ENCODE results near the gene CASP2. TPM values are rescaled to one million over a fixed set of nuclear protein-coding genes. Genes with fewer than 3 reads are reported as not detected.
A peak's percentile ranks its signal among the peaks of the same experiment; 100 is the strongest.

Gene CASP2
- total RNA-seq, 2 experiments from 2014 or later: 117 to 129 TPM

DNA sequence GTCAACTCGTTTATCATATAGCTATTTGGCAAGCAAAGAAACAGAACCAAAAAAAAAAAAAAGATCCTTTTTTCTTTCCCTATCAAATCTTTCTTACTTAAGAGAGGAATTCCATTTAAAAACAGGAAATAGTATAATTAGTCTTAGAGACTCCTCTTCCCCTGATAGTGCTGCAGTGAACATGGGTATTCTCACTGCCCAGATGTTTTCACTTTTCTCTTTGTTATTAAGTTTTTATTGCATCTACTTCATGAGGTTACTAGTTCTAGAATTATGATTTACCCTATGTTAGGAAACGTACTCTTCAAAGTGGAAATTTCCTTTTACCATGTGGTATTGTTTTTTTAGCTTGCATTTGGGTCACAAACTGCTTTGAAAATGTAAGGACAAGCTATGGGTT, 8.5 kb downstream of the CASP2 start:
- peaks cover 61% of the 10 kb centered on the region for H3K4me1 Mint-ChIP-seq (ENCODE audit: low read depth)

DNA sequence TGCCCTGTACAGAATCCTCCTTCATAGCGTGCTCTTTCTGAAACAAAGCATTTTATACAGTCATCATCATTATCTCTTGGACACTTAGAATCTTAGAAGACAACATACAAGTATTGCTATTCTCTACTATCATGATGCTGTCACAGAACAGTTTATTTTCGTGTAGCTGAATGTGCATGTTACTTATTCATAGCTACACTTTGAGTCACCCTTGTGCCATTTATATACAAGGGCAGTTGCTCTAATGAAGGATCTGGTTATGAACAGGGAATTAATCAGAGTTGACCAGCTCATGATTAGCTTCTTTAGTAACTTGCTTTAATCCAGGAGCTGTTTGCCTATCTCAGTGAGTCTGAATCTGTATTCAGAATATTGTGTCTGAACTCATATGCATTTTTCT, 11.2 kb downstream of the CASP2 start:
- Mint-ChIP-seq H3K4me1 (ENCODE audit: low read depth) (peaks cover 50% of the 10 kb centered on the region), H3K27me3 (no peaks in the 10 kb centered on the region), H3K4me3 (no peak overlapping the region), H3K36me3 (peaks cover 84% of the 10 kb centered on the region), H3K27ac (no peak overlapping the region), H3K9me3 (no peaks in the 10 kb centered on the region)
- no peak for DNase-seq
- ChIA-PET POLR2A (interaction anchor here (0.9 to 2.4 kb wide), 6 partner anchors 9 to 41 kb away, joined by 3 to 7 read pairs (median 6); partner anchors contain the start of genes CASP2 and GSTK1), CTCF (interaction anchor here (0.8 to 9.6 kb wide), 26 partner anchors 9 to 829 kb away, joined by 3 to 123 read pairs (median 5); partner anchors contain the start of genes CASP2, CLCN1, GSTK1 and TAS2R40)
- intact Hi-C loops (cut with micrococcal nuclease): no loop called here

More for the DNA sequence above, 8.5 kb downstream of the CASP2 start:
- Mint-ChIP-seq H3K27ac (no peak overlapping the region), H3K36me3 (peaks cover 84% of the 10 kb centered on the region), H3K27me3 (no peaks in the 10 kb centered on the region), H3K9me3 (no peaks in the 10 kb centered on the region), H3K4me3 (no peak overlapping the region)
- ChIA-PET POLR2A (interaction anchor here (1.8 kb wide), 1 partner anchor 52 kb away, joined by 4 read pairs; no protein-coding TSS in a partner anchor), CTCF (interaction anchor here (0.9 to 9.6 kb wide), 7 partner anchors 9 to 83 kb away, joined by 3 to 123 read pairs (median 3); no protein-coding TSS in a partner anchor)
- no peak for DNase-seq
- intact Hi-C loops (cut with micrococcal nuclease): no loop called here

DNA sequence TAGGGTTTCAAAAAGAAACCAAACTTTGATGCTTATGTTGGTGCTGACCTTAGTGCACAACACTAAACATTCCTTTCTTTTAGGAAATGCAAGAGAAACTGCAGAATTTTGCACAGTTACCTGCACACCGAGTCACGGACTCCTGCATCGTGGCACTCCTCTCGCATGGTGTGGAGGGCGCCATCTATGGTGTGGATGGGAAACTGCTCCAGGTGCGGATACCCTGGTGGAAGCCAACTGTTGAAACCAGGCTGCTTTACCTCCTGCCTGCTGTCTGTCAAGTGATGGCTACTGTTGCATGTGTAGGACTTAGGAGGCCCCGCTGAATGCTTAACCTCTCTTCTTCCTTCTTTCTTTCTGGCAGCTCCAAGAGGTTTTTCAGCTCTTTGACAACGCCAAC, 11.7 kb downstream of the CASP2 start:
- intact Hi-C loops (cut with micrococcal nuclease): loop anchor here (1.0 kb wide), 1 partner anchor 60 kb away; no protein-coding TSS in a partner anchor
- Mint-ChIP-seq H3K4me3 (no peak overlapping the region), H3K27ac (no peak overlapping the region), H3K9me3 (no peaks in the 10 kb centered on the region), H3K4me1 (ENCODE audit: low read depth) (peaks cover 50% of the 10 kb centered on the region), H3K27me3 (no peaks in the 10 kb centered on the region), H3K36me3 (peaks cover 84% of the 10 kb centered on the region)
- CTCF ChIA-PET: interaction anchor here (0.8 to 9.6 kb wide), 27 partner anchors 9 to 828 kb away, joined by 3 to 123 read pairs (median 5); partner anchors contain the start of genes CASP2, CLCN1, GSTK1 and TAS2R40
- POLR2A ChIA-PET: interaction anchor here (0.9 to 2.4 kb wide), 5 partner anchors 9 to 40 kb away, joined by 3 to 7 read pairs (median 6); partner anchors contain the start of genes CASP2 and GSTK1
- DNase-seq: peak; percentile 68

- no peak overlapping the region for H3K4me3 Mint-ChIP-seq
- H3K27ac Mint-ChIP-seq: no peak overlapping the region
- no peaks in the 10 kb centered on the region for H3K27me3 Mint-ChIP-seq
- H3K4me1 Mint-ChIP-seq (ENCODE audit: low read depth): peaks cover 48% of the 10 kb centered on the region
- H3K36me3 Mint-ChIP-seq: peaks cover 82% of the 10 kb centered on the region
- intact Hi-C loops (cut with micrococcal nuclease): loop anchor here (1.0 kb wide), 1 partner anchor 61 kb away; no protein-coding TSS in a partner anchor
- H3K9me3 Mint-ChIP-seq: no peaks in the 10 kb centered on the region
- DNase-seq: no peak
- ChIA-PET CTCF (interaction anchor here (0.9 to 9.6 kb wide), 5 partner anchors 8 to 86 kb away, joined by 3 to 123 read pairs (median 12); no protein-coding TSS in a partner anchor), POLR2A (interaction anchor here (1.7 to 2.4 kb wide), 2 partner anchors 8 to 61 kb away, joined by 4 to 6 read pairs; no protein-coding TSS in a partner anchor)
Observed at GRCh38 chr7:143300959-143301935, 13.1 kb downstream of the CASP2 start.

DNA sequence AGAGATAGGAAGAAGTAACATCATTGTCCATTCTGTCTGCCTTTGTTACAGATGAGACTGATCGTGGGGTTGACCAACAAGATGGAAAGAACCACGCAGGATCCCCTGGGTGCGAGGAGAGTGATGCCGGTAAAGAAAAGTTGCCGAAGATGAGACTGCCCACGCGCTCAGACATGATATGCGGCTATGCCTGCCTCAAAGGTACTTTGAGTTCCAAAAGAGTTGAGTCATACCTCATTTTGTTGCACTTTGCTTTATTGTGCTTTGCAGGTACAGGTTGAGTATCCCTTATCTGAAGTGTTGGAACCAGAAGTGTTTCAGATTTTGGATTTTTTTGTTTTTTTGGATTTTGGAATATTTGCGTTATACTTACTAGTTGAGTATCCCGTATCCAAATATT, 15.6 kb downstream of the CASP2 start:
- Mint-ChIP-seq H3K4me1 (ENCODE audit: low read depth) (peaks cover 48% of the 10 kb centered on the region), H3K4me3 (no peak overlapping the region), H3K27ac (no peak overlapping the region), H3K27me3 (no peaks in the 10 kb centered on the region), H3K9me3 (no peaks in the 10 kb centered on the region), H3K36me3 (peaks cover 85% of the 10 kb centered on the region)
- ChIA-PET POLR2A (no interaction called here), CTCF (interaction anchor here (1.8 to 4.2 kb wide), 2 partner anchors 46 to 63 kb away, joined by 5 to 80 read pairs; no protein-coding TSS in a partner anchor)
- intact Hi-C loops (cut with micrococcal nuclease): no loop called here
- no peak for DNase-seq

GRCh38 chr7:143304938-143305337, 16.8 kb downstream of the CASP2 start:
- DNase-seq: no peak
- ChIA-PET POLR2A (interaction anchor here (0.8 kb wide), 1 partner anchor 17 kb away, joined by 5 read pairs; the partner anchor contains the start of gene CASP2), CTCF (interaction anchor here (0.8 to 4.2 kb wide), 13 partner anchors 8 to 596 kb away, joined by 3 to 80 read pairs (median 6); partner anchors contain the start of gene GSTK1)
- no peaks in the 10 kb centered on the region for H3K27me3 Mint-ChIP-seq
- H3K9me3 Mint-ChIP-seq: no peaks in the 10 kb centered on the region
- peaks cover 83% of the 10 kb centered on the region for H3K36me3 Mint-ChIP-seq
- H3K4me3 Mint-ChIP-seq: no peak overlapping the region
- H3K4me1 Mint-ChIP-seq (ENCODE audit: low read depth): peaks cover 43% of the 10 kb centered on the region
- intact Hi-C loops (cut with micrococcal nuclease): loop anchor here (1.0 to 5.0 kb wide), 2 partner anchors 43 to 65 kb away; partner anchors contain the start of gene GSTK1
- H3K27ac Mint-ChIP-seq: peak overlapping the region; percentile 64

GRCh38 chr7:143305423-143306070, 17.4 kb downstream of the CASP2 start:
- H3K4me3 Mint-ChIP-seq: no peak overlapping the region
- peaks cover 49% of the 10 kb centered on the region for H3K4me1 Mint-ChIP-seq (ENCODE audit: low read depth)
- intact Hi-C loops (cut with micrococcal nuclease): loop anchor here (1.0 to 5.0 kb wide), 2 partner anchors 43 to 65 kb away; partner anchors contain the start of gene GSTK1
- H3K36me3 Mint-ChIP-seq: peaks cover 77% of the 10 kb centered on the region
- DNase-seq: peak; percentile 82
- CTCF ChIA-PET: interaction anchor here (0.8 to 4.2 kb wide), 13 partner anchors 9 to 596 kb away, joined by 3 to 80 read pairs (median 6); partner anchors contain the start of genes EPHA1 and GSTK1
- POLR2A ChIA-PET: interaction anchor here (0.8 kb wide), 1 partner anchor 18 kb away, joined by 5 read pairs; the partner anchor contains the start of gene CASP2
- no peaks in the 10 kb centered on the region for H3K9me3 Mint-ChIP-seq
- no peaks in the 10 kb centered on the region for H3K27me3 Mint-ChIP-seq
- H3K27ac Mint-ChIP-seq: peak overlapping the region; percentile 64

DNA sequence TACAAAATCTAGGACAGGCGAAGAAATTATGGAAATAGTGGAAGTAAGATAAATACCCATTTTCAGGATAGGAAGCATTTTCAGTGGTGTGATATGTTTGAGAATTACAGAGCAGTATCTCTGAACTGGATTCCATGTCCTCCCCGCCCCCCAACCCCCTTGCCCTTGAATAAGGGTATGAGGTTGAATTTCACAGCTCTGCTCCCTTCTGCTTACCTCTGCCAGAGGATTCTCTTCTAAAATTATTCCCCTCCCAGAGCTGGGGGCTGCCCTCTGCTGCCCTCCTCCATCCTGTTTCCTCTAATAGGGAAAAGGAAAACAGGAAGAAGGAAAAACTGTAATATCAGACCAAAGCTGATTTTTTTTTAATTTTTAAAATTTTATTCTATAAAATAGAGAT, 20.5 kb downstream of the CASP2 start:
- ChIA-PET CTCF (interaction anchor here (0.7 to 4.9 kb wide), 7 partner anchors 8 to 93 kb away, joined by 3 to 45 read pairs (median 7); no protein-coding TSS in a partner anchor), POLR2A (interaction anchor here (0.9 to 1.3 kb wide), 3 partner anchors 8 to 99 kb away, joined by 3 to 6 read pairs (median 4); partner anchors contain the start of gene EPHA1)
- H3K27me3 Mint-ChIP-seq: no peaks in the 10 kb centered on the region
- intact Hi-C loops (cut with micrococcal nuclease): loop anchor here (5.0 kb wide), 1 partner anchor 46 kb away; the partner anchor contains the start of gene GSTK1
- H3K4me1 Mint-ChIP-seq (ENCODE audit: low read depth): peaks cover 53% of the 10 kb centered on the region
- no peak for DNase-seq
- H3K36me3 Mint-ChIP-seq: peaks cover 50% of the 10 kb centered on the region
- no peak overlapping the region for H3K4me3 Mint-ChIP-seq
- H3K27ac Mint-ChIP-seq: peak overlapping the region; percentile 3
- no peaks in the 10 kb centered on the region for H3K9me3 Mint-ChIP-seq

- intact Hi-C loops (cut with micrococcal nuclease): loop anchor here (5.0 kb wide), 1 partner anchor 103 kb away; no protein-coding TSS in a partner anchor
Observed at GRCh38 chr7:143314127-143314526, 26.0 kb downstream of the CASP2 start.

GRCh38 chr7:143315776-143316175, 27.6 kb downstream of the CASP2 start, which contains the start of gene CLCN1:
Gene CLCN1 (plus strand): TSS chr7:143316111. CDS start chr7:143316213, 102 bp downstream.
- H3K9me3 Mint-ChIP-seq: no peaks in the 10 kb centered on the region
- CTCF ChIA-PET: interaction anchor here (0.9 to 2.1 kb wide), 3 partner anchors 16 to 100 kb away, joined by 3 to 6 read pairs (median 5); no protein-coding TSS in a partner anchor
- no peaks in the 10 kb centered on the region for H3K36me3 Mint-ChIP-seq
- H3K27ac Mint-ChIP-seq: no peak within 1 kb of the TSS
- H3K27me3 Mint-ChIP-seq: no peaks in the 10 kb centered on the region
- peaks cover 6% of the 10 kb centered on the region for H3K4me1 Mint-ChIP-seq (ENCODE audit: low read depth)
- no peak within 1 kb of the TSS for H3K4me3 Mint-ChIP-seq
- POLR2A ChIA-PET: interaction anchor here (1.3 kb wide), 1 partner anchor 28 kb away, joined by 3 read pairs; the partner anchor contains the start of gene CASP2
- no peak for DNase-seq
- intact Hi-C loops (cut with micrococcal nuclease): no loop called here

More at GRCh38 chr7:143314127-143314526, 26.0 kb downstream of the CASP2 start:
- CTCF ChIA-PET: no interaction called here
- H3K4me1 Mint-ChIP-seq (ENCODE audit: low read depth): peaks cover 17% of the 10 kb centered on the region
- H3K4me3 Mint-ChIP-seq: no peak overlapping the region
- no peaks in the 10 kb centered on the region for H3K9me3 Mint-ChIP-seq
- DNase-seq: no peak
- no peaks in the 10 kb centered on the region for H3K27me3 Mint-ChIP-seq
- POLR2A ChIA-PET: no interaction called here
- H3K27ac Mint-ChIP-seq: no peak overlapping the region
- H3K36me3 Mint-ChIP-seq: peaks cover 6% of the 10 kb centered on the region

DNA sequence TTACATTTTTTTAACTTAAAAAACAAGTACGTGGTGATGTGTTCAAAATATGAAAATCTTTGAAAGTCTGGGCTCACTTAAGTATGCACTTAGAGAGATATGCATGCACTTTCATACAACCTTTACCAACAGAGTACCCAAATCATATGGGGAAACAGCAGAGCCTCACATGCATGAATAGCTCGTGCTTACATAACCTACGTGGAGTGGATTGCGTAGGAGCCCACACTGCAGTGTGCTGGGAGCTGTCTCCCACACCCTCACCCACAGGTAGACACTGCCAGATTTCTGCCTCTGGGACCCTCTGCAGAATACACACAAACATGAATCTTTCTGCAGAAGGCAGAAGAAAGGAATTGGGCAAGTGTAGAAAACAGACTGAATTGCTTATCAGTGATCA, 28.3 kb downstream of the CASP2 start:
- no peaks in the 10 kb centered on the region for H3K36me3 Mint-ChIP-seq
- no peaks in the 10 kb centered on the region for H3K4me1 Mint-ChIP-seq (ENCODE audit: low read depth)
- CTCF ChIA-PET: interaction anchor here (0.9 to 2.1 kb wide), 2 partner anchors 17 to 100 kb away, joined by 3 to 6 read pairs; no protein-coding TSS in a partner anchor
- POLR2A ChIA-PET: no interaction called here
- intact Hi-C loops (cut with micrococcal nuclease): no loop called here
- H3K4me3 Mint-ChIP-seq: no peak overlapping the region
- no peak for DNase-seq
- no peaks in the 10 kb centered on the region for H3K9me3 Mint-ChIP-seq
- H3K27me3 Mint-ChIP-seq: no peaks in the 10 kb centered on the region
- H3K27ac Mint-ChIP-seq: no peak overlapping the region

All from activated CD4-positive, alpha-beta memory T cell treated with anti-CD3 and anti-CD28 coated beads for 36 hours (primary cell).